Measurements from ENCODE around the gene SCEL. TPM values are rescaled to one million over a fixed set of nuclear protein-coding genes. Genes with fewer than 3 reads are reported as not detected.

SCEL gene
- total and polyA plus RNA-seq, 2 of the 8 experiments (the other 6 are each of a cell fraction or from before 2014, with no cell fraction given) = not detected

DNA sequence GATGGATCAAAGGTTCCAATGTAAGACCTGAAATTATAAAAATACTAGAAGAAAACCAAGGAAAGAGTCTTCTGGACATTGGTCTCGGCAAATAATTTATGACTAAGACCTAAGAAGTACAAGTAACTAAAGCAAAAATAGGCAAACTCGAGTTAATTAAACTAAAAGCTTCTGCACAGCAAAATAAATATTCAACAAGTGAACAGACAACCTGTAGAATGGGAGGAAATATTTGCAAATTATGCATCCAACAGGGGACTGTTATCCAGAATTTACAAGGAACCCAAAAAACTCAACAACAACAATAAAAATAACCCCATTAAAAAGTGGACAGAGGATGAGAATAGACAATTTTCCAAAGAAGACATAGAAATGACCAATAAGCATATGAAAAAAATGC, 152.3 kb downstream of the SCEL start:
- Histone ChIP-seq H3K4me2 (ENCODE audit: insufficient read depth in 1 of 2, low read depth in 2 of 2, low read length in 2 of 2) (no peak overlapping the region), H3K18ac (ENCODE audit: extremely low read depth, low read length) (no peak overlapping the region), H3K9me3 (ENCODE audit: insufficient read depth in 2 of 2, low read depth in 1 of 2, low read length in 1 of 2) (no peaks in the 10 kb centered on the region), H3K23ac (ENCODE audit: insufficient read length) (no peak overlapping the region), H3K27ac (ENCODE audit: low read depth, low read length) (no peak overlapping the region), H2AFZ (ENCODE audit: low read length) (no peak overlapping the region), H2BK15ac (ENCODE audit: low read length) (no peak overlapping the region), H4K91ac (replicated peaks; ENCODE audit: insufficient read length, low read length) (no peak overlapping the region), H3K79me1 (ENCODE audit: low read depth, low read length) (no peaks in the 10 kb centered on the region), H2BK5ac (ENCODE audit: low read depth, low read length) (no peak overlapping the region), H4K20me1 (replicated peaks in 1 of 2; ENCODE audit: control insufficient read depth in 1 of 2, insufficient read depth in 2 of 2, low read length in 2 of 2) (no peaks in the 10 kb centered on the region), H4K5ac (ENCODE audit: insufficient read length, low read depth, low read length) (no peak overlapping the region), H2AK5ac (ENCODE audit: low read depth, low read length) (no peak overlapping the region), H4K8ac (ENCODE audit: extremely low read depth, insufficient read depth, low read length) (no peak overlapping the region), H3K14ac (ENCODE audit: insufficient read length) (no peak overlapping the region), H3K9ac (replicated peaks in 1 of 4; ENCODE audit: extremely low read depth in 1 of 4, low read depth in 3 of 4, low read length in 3 of 4) (no peak overlapping the region), H2BK12ac (ENCODE audit: low read depth, low read length) (no peak overlapping the region), H3K79me2 (ENCODE audit: control insufficient read depth in 1 of 2, insufficient read depth in 2 of 2, low read length in 2 of 2) (no peaks in the 10 kb centered on the region), H3K4ac (replicated peaks; ENCODE audit: insufficient read length, low read depth, low read length) (no peak overlapping the region), H3K23me2 (ENCODE audit: low read depth, low read length) (no peaks in the 10 kb centered on the region), H2BK20ac (ENCODE audit: low read length) (no peak overlapping the region), H3K4me1 (replicated peaks in 1 of 4; ENCODE audit: control insufficient read depth in 3 of 4, insufficient read depth in 4 of 4, low read length in 3 of 4) (no peaks in the 10 kb centered on the region), H2BK120ac (replicated peaks; ENCODE audit: low read depth, low read length) (no peak overlapping the region), H3K36me3 (ENCODE audit: control insufficient read depth in 2 of 4, insufficient read depth in 4 of 4, low read length in 3 of 4) (no peaks in the 10 kb centered on the region), H3K4me3 (ENCODE audit: extremely low read depth in 1 of 4, insufficient read depth in 2 of 4, low read depth in 3 of 4, low read length in 4 of 4) (no peak overlapping the region), H3K27me3 (replicated peaks in 1 of 4; ENCODE audit: control insufficient read depth in 3 of 4, extremely low read depth in 1 of 4, insufficient read depth in 3 of 4, low read length in 3 of 4) (no peaks in the 10 kb centered on the region), H3K56ac (replicated peaks; ENCODE audit: insufficient read length, low read depth, low read length) (no peak overlapping the region)
- FAIRE-seq (no peak), DNase-seq (ENCODE audit: low read depth in 1 of 2, low spot score in 2 of 2) (no peak)
- 88% methylated on average over 2 of the region's 2 CpGs; no CpG with 5 or more reads in 1 of the 2 experiments for WGBS, 2 experiments (ENCODE audit: extremely low coverage in 1 of 2, insufficient coverage in 1 of 2, insufficient read length in 1 of 2, insufficient replicate concordance in 2 of 2, low coverage in 1 of 2, low lambda C conversion rate in 2 of 2, missing lambda C conversion rate in 1 of 2)
- POLR2A ChIA-PET (ENCODE audit: partially characterized antibody) = no interaction called here
- CTCF ChIA-PET (ENCODE audit: partially characterized antibody) = no interaction called here
- TF ChIP-seq ASH2L (IDR thresholded peaks at IDR 0.05; ENCODE audit: low read length) = no peak
- TF ChIP-seq, protein P1, sequence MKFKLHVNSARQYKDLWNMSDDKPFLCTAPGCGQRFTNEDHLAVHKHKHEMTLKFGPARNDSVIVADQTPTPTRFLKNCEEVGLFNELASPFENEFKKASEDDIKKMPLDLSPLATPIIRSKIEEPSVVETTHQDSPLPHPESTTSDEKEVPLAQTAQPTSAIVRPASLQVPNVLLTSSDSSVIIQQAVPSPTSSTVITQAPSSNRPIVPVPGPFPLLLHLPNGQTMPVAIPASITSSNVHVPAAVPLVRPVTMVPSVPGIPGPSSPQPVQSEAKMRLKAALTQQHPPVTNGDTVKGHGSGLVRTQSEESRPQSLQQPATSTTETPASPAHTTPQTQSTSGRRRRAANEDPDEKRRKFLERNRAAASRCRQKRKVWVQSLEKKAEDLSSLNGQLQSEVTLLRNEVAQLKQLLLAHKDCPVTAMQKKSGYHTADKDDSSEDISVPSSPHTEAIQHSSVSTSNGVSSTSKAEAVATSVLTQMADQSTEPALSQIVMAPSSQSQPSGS (IDR thresholded peaks at IDR 0.05; ENCODE audit: low read length) = no peak
- no peak for TF ChIP-seq GABPA (IDR thresholded peaks at IDR 0.05; ENCODE audit: borderline replicate concordance, insufficient read depth, low read length)
- no peak for TF ChIP-seq KDM5A (IDR thresholded peaks at IDR 0.05; ENCODE audit: low read length)
- no peak for TF ChIP-seq RFX5 (IDR thresholded peaks at IDR 0.05; ENCODE audit: borderline replicate concordance, low read depth, low read length)
- TF ChIP-seq TEAD4 (IDR thresholded peaks at IDR 0.05; ENCODE audit: low read depth, low read length) = no peak
